LNCaP clone FGC (cell line): ENCODE measurements around the gene CD40.

Experiments
- DNase-seq: peaks from one replicate; pipeline ENCODE4 v3.0.0-alpha.2; 2011; ENCODE audit warnings: low read depth
- H3K4me3 ChIP-seq: 2 replicates; pipeline ENCODE4 v1.5.1; 2011; ENCODE audit warnings: mild to moderate bottlenecking, low read depth, low read length, control low read depth
- TF ChIP-seq, protein P1 (sequence below): IDR thresholded peaks from 2 replicates; pipeline ENCODE4 v1.5.1; 2012; ENCODE audit warnings: mild to moderate bottlenecking; ENCODE audit not compliant: control insufficient read depth, insufficient read depth; ENCODE audit errors: extremely low read depth

Gene CD40

DNA sequence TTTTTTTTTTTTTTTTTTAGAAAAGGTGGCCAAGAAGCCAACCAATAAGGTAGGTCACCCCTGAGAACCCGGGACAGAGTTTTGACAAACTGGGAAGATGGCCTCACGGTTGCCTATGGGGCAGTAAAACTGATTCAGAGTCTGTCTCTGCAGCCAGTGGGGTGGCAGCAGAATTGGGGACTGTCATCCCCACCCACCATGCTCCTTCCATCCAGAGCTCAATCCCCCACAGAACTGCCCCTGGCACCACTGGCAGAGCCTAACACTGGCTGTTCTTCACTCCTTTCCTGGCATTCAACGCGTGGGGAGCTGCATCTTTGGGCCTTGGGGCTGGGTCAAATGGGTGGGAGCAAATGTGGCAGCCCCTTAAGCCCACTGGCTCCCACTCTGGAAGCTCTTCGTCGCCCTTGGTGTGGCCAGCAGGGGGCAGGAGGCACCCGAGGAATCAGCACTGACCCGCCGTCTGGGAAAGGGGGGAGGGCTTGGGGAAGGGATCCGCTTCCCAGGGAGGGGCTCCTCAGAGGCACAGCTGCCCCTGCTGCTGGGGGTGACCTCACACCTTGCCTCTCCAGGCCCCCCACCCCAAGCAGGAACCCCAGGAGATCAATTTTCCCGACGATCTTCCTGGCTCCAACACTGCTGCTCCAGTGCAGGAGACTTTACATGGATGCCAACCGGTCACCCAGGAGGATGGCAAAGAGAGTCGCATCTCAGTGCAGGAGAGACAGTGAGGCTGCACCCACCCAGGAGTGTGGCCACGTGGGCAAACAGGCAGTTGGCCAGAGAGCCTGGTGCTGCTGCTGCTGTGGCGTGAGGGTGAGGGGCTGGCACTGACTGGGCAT is 10.4 kb downstream of the CD40 start:
- no peak for DNase-seq
- TF ChIP-seq, protein P1, sequence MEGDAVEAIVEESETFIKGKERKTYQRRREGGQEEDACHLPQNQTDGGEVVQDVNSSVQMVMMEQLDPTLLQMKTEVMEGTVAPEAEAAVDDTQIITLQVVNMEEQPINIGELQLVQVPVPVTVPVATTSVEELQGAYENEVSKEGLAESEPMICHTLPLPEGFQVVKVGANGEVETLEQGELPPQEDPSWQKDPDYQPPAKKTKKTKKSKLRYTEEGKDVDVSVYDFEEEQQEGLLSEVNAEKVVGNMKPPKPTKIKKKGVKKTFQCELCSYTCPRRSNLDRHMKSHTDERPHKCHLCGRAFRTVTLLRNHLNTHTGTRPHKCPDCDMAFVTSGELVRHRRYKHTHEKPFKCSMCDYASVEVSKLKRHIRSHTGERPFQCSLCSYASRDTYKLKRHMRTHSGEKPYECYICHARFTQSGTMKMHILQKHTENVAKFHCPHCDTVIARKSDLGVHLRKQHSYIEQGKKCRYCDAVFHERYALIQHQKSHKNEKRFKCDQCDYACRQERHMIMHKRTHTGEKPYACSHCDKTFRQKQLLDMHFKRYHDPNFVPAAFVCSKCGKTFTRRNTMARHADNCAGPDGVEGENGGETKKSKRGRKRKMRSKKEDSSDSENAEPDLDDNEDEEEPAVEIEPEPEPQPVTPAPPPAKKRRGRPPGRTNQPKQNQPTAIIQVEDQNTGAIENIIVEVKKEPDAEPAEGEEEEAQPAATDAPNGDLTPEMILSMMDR = peak; percentile 83
- no peak overlapping the region for H3K4me3 ChIP-seq

DNA sequence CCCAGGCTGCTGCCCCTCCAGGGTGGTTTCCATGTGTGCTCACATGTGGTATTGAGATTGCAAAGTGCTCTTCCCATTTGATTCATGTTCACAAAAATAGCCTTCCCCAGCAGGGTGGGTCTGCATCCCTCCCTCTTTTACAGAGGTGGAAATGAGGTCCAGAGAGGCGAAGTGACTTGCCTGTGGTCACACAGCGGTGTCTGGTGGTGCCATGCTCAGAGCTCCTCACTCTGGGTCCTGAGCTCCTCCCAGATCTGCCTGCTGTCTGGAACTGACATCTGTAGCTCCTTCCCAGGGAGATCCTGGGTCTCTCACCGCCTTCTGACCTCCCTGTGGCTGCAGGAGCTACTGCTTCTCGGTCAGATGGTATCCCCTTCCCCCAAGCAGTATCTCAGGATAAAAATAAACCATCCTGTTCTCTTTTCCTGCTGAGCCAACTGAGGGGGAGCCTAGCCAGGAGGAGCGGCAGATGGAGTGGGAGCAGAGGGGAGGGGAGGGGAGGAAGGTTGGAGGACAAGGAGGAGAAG is 11.9 kb downstream of the CD40 start:
- no peak for DNase-seq
- TF ChIP-seq, protein P1 = no peak
- H3K4me3 ChIP-seq = no peak overlapping the region

DNA sequence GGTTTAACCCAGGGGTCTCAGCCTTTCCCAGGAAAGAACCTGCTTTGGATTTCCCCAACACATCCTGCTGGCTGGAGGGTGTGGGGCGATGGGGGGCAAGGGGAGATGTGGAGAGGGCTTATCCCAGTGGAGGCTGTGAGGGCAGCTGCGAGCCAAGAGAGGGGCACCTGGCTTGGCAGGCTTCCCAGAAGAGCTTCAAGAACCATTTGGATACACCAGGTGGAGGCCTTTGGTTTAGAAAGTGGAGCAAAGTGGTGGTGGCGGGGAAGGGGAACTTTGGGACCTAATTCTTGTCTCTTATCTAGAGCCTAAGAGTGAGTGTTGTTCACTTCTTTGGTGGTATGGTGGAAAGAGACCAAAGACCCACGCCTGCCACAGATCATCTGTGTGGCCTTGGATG is 12.4 kb downstream of the CD40 start:
- no peak for DNase-seq
- TF ChIP-seq, protein P1 = no peak
- H3K4me3 ChIP-seq = no peak overlapping the region

DNA sequence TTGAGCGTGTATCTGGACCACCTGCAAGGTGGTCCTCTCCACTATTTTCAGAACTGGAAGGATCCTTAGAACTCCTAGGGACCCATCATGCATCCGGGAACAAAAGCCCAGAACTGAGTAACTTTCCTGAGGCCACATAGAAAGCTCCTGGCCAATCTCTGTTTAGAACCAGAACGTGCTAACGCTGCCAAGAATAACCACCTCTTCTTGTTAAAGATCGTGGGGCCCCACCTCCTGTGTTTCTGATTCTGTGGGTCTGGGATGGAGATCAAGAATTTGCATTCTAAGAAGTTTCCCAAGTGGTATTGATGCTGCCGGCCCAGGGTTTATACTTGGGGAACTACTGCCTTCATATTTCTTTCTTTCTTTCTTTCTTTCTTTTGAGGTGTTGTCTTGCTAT is 13.3 kb downstream of the CD40 start:
- H3K4me3 ChIP-seq = no peak overlapping the region
- TF ChIP-seq, protein P1 = no peak

DNA sequence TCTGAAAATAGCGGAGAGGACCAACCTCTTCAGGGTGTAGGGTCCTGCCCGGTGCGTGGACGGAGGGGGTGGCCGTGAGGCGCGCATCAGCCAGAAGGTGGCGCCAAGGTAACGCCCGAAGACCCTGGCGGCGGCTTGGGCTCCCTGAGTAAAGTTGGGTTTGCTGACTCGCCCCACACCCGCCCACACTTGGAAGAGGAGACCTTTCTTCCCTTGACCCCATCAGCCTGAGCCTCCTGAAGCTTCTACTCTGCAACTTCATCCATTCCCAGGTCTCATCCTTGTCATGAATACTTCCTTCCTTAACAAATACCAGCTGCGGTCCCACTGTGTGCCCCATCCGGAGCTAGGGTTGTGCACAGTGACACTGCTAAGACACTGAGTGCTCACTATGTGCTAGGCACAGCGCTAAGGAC is 14.6 kb downstream of the CD40 start:
- TF ChIP-seq, protein P1 = peak; percentile 95
- no peak for DNase-seq
- no peak overlapping the region for H3K4me3 ChIP-seq

More for the DNA sequence above, 13.3 kb downstream of the CD40 start:
- no peak for DNase-seq

DNA sequence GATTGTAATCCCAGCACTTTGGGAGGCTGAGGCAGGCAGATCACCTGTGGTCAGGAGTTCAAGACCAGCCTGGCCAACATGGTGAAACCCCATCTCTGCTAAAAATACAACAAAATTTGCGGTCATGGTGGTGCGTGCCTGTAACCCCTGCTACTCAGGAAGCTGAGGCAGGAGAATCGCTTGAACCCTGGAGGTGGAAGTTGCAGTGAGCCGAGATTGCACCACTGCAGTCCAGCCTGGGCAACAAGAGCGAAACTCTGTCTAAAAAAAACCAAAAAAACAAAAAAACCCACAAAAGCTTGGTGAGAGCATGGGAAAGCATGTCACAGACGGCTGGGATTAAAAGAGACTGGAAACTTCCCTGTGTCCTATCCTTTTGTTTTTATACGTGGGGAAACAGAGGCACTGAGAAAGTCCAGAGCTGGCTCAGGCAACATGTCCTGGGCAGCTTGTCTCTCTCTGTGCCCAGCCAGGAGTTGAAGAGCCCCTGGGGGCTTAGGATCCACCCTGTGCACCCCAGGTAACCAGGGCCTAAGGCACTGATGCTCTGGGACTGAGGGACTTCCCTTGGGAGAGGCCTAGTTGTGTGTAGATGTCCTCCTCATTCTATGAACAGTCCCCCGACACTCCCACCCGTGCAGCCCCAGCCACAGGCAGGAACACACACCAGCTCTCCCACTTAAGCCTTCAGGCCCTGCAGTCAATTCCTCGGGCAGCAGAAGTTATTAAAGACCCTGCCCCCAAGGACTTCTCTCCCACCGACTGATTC is 16.0 kb downstream of the CD40 start:
- H3K4me3 ChIP-seq = no peak overlapping the region
- DNase-seq = no peak
- TF ChIP-seq, protein P1 = no peak
